ENCODE data around the gene TMEM169. TPM values are rescaled to one million over a fixed set of nuclear protein-coding genes. Genes with fewer than 3 reads are reported as not detected.

The TMEM169 gene
- total RNA-seq, 1 donor = 0.36 TPM

GRCh38 chr2:216043949-216044348 is 37.8 kb upstream of the TMEM169 start:
- DNase-seq (ENCODE audit: low read depth) = no peak
- no peak overlapping the region for H3K4me3 ChIP-seq (ENCODE audit: low read depth, low read length)
- TF ChIP-seq CTCF (IDR thresholded peaks at IDR 0.05; ENCODE audit: insufficient read depth, low read length) = no peak

- DNase-seq (ENCODE audit: low read depth) = no peak
- no peak for TF ChIP-seq CTCF (IDR thresholded peaks at IDR 0.05; ENCODE audit: insufficient read depth, low read length)
Measured at GRCh38 chr2:216044883-216045486, 36.7 kb upstream of the TMEM169 start.

GRCh38 chr2:216047397-216047796 is 34.3 kb upstream of the TMEM169 start:
- no peak for DNase-seq (ENCODE audit: low read depth)
- H3K4me3 ChIP-seq (ENCODE audit: low read depth, low read length) = no peak overlapping the region
- TF ChIP-seq CTCF (IDR thresholded peaks at IDR 0.05; ENCODE audit: insufficient read depth, low read length) = no peak

More at GRCh38 chr2:216044883-216045486, 36.7 kb upstream of the TMEM169 start:
- H3K4me3 ChIP-seq (ENCODE audit: low read depth, low read length) = no peak overlapping the region

GRCh38 chr2:216049452-216049851 is 32.3 kb upstream of the TMEM169 start:
- no peak for TF ChIP-seq CTCF (IDR thresholded peaks at IDR 0.05; ENCODE audit: insufficient read depth, low read length)
- no peak overlapping the region for H3K4me3 ChIP-seq (ENCODE audit: low read depth, low read length)
- no peak for DNase-seq (ENCODE audit: low read depth)

- TF ChIP-seq CTCF (IDR thresholded peaks at IDR 0.05; ENCODE audit: insufficient read depth, low read length) = no peak
- no peak overlapping the region for H3K4me3 ChIP-seq (ENCODE audit: low read depth, low read length)
- no peak for DNase-seq (ENCODE audit: low read depth)
Measured at GRCh38 chr2:216051350-216051749, 30.4 kb upstream of the TMEM169 start.

- H3K4me3 ChIP-seq (ENCODE audit: low read depth, low read length) = no peak overlapping the region
- TF ChIP-seq CTCF (IDR thresholded peaks at IDR 0.05; ENCODE audit: insufficient read depth, low read length) = no peak
- DNase-seq (ENCODE audit: low read depth) = no peak
Measured at GRCh38 chr2:216052420-216052819, 29.3 kb upstream of the TMEM169 start.

- no peak for DNase-seq (ENCODE audit: low read depth)
- no peak overlapping the region for H3K4me3 ChIP-seq (ENCODE audit: low read depth, low read length)
- no peak for TF ChIP-seq CTCF (IDR thresholded peaks at IDR 0.05; ENCODE audit: insufficient read depth, low read length)
Measured at GRCh38 chr2:216055680-216056079, 26.0 kb upstream of the TMEM169 start.

Data from fibroblast of the aortic adventitia (primary cell).